SK-N-SH treated with all-trans-retinoic acid at 6 μM for 48 hours (cell line): ENCODE data around the gene LIN52.

Experiments
- BACH2 ChIP-seq: fragments of 250-450 bp; sonication (Bioruptor Pico); IDR thresholded peaks from 2 replicates; pipeline ENCODE4 v1.9.0; 2021; ENCODE audit warnings: mild to moderate bottlenecking, borderline replicate concordance
- CSRNP3 ChIP-seq: fragments of 250-450 bp; sonication (Bioruptor Pico); IDR thresholded peaks from 2 replicates; pipeline ENCODE4 v1.5.1; 2021; ENCODE audit warnings: mild to moderate bottlenecking, moderate library complexity
- ISL1 ChIP-seq: fragments of 250-450 bp; sonication (Bioruptor Pico); IDR thresholded peaks from 2 replicates; pipeline ENCODE4 v2.1.2; 2022; ENCODE audit warnings: mild to moderate bottlenecking, moderate library complexity
- OSR1 ChIP-seq: fragments of 250-450 bp; sonication (Bioruptor Pico); IDR thresholded peaks from 2 replicates; pipeline ENCODE4 v1.8.0; 2022; ENCODE audit warnings: moderate library complexity, mild to moderate bottlenecking, inconsistent platforms
- PATZ1 ChIP-seq: fragments of 250-450 bp; sonication (Bioruptor Pico); IDR thresholded peaks from 2 replicates; pipeline ENCODE4 v1.8.0; 2020; ENCODE audit warnings: mild to moderate bottlenecking, moderate library complexity, borderline replicate concordance
- TCF4 ChIP-seq: fragments of 250-450 bp; sonication (Bioruptor Pico); IDR thresholded peaks from 2 replicates; pipeline ENCODE4 v1.8.0; 2021; ENCODE audit warnings: mild to moderate bottlenecking, moderate library complexity, borderline replicate concordance
- TSHZ2 ChIP-seq: fragments of 250-450 bp; sonication (Bioruptor Pico); IDR thresholded peaks from 2 replicates; pipeline ENCODE4 v1.5.0; 2020; ENCODE audit warnings: mild to moderate bottlenecking, moderate library complexity
- ZFP3 ChIP-seq: fragments of 250-450 bp; sonication (Bioruptor Pico); IDR thresholded peaks from 2 replicates; pipeline ENCODE4 v1.5.0; 2020; ENCODE audit warnings: mild to moderate bottlenecking, moderate library complexity
- ZNF70 ChIP-seq: fragments of 450-650 bp; formaldehyde crosslinking; IDR thresholded peaks from 2 replicates; pipeline ENCODE4 v1.5.0; 2020; ENCODE audit warnings: mild to moderate bottlenecking, moderate library complexity

- TF ChIP-seq CSRNP3, result no peak
- TF ChIP-seq ZFP3 (CRISPR knock-in tag), result no peak
- no peak for TF ChIP-seq TSHZ2
- no peak for TF ChIP-seq PATZ1 (CRISPR knock-in tag)
- no peak for TF ChIP-seq BACH2 (CRISPR knock-in tag)
- no peak for TF ChIP-seq OSR1 (CRISPR knock-in tag)
- no peak for TF ChIP-seq TCF4 (CRISPR knock-in tag)
- no peak for TF ChIP-seq ISL1 (CRISPR knock-in tag)
- TF ChIP-seq ZNF70 (CRISPR knock-in tag), result no peak
Measured at GRCh38 chr14:74242021-74242779, 157.4 kb downstream of the LIN52 start.
